Measurements from ENCODE around the gene AUTS2. TPM values are rescaled to one million over a fixed set of nuclear protein-coding genes. Genes with fewer than 3 reads are reported as not detected.
A peak's percentile ranks its signal among the peaks of the same experiment; 100 is the strongest.

Gene AUTS2
- polyA plus RNA-seq, 1 donor from 2014 or later = 97.3 TPM

DNA sequence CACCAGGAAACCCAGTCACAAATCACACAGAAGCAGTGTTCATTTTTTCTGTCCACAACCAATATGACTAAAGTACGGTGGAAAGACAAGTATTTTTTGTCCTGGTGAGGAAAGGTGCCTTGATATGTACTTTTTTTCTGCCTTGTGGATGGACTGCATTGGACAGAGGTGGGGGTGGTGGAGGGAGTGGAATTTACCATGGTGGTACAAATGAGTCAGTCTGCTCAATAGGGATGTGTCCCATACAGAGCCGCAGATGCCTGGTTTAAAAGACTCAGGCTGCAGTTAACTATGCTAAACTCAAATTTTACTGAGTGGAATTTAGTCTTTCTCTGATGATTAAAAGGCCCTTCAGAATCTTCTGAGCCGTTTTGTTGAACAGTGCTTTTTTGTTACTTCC, 859.2 kb downstream of the AUTS2 start:
- Histone ChIP-seq H3K4me2 (ENCODE audit: low read length) (no peak overlapping the region), H3K9me2 (ENCODE audit: insufficient read depth, low read length) (no peaks in the 10 kb centered on the region), H4K20me1 (ENCODE audit: insufficient read depth) (no peaks in the 10 kb centered on the region), H3K27me3 (ENCODE audit: insufficient read depth, low read depth, low read length) (no peaks in the 10 kb centered on the region), H3K9ac (ENCODE audit: low read length) (peak overlapping the region; percentile 32), H2AFZ (ENCODE audit: low read depth, low read length) (no peak overlapping the region), H3K36me3 (ENCODE audit: insufficient read depth, low read length) (no peaks in the 10 kb centered on the region), H3K79me2 (replicated peaks; ENCODE audit: insufficient read depth, low read length) (no peaks in the 10 kb centered on the region), H3K9me3 (ENCODE audit: low read length) (no peaks in the 10 kb centered on the region), H3K4me3 (ENCODE audit: low read length) (peak overlapping the region; percentile 32), H3K27ac (ENCODE audit: low read length) (peak overlapping the region; percentile 67), H3F3A (ENCODE audit: insufficient read depth, low read length, poor library complexity, severe bottlenecking) (no peaks in the 10 kb centered on the region)
- TF ChIP-seq, protein P1, sequence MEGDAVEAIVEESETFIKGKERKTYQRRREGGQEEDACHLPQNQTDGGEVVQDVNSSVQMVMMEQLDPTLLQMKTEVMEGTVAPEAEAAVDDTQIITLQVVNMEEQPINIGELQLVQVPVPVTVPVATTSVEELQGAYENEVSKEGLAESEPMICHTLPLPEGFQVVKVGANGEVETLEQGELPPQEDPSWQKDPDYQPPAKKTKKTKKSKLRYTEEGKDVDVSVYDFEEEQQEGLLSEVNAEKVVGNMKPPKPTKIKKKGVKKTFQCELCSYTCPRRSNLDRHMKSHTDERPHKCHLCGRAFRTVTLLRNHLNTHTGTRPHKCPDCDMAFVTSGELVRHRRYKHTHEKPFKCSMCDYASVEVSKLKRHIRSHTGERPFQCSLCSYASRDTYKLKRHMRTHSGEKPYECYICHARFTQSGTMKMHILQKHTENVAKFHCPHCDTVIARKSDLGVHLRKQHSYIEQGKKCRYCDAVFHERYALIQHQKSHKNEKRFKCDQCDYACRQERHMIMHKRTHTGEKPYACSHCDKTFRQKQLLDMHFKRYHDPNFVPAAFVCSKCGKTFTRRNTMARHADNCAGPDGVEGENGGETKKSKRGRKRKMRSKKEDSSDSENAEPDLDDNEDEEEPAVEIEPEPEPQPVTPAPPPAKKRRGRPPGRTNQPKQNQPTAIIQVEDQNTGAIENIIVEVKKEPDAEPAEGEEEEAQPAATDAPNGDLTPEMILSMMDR (IDR thresholded peaks at IDR 0.05; ENCODE audit: poor library complexity, severe bottlenecking) = no peak
- TF ChIP-seq POLR2AphosphoS5 (IDR thresholded peaks at IDR 0.05) = no peak
- TF ChIP-seq, protein P2, sequence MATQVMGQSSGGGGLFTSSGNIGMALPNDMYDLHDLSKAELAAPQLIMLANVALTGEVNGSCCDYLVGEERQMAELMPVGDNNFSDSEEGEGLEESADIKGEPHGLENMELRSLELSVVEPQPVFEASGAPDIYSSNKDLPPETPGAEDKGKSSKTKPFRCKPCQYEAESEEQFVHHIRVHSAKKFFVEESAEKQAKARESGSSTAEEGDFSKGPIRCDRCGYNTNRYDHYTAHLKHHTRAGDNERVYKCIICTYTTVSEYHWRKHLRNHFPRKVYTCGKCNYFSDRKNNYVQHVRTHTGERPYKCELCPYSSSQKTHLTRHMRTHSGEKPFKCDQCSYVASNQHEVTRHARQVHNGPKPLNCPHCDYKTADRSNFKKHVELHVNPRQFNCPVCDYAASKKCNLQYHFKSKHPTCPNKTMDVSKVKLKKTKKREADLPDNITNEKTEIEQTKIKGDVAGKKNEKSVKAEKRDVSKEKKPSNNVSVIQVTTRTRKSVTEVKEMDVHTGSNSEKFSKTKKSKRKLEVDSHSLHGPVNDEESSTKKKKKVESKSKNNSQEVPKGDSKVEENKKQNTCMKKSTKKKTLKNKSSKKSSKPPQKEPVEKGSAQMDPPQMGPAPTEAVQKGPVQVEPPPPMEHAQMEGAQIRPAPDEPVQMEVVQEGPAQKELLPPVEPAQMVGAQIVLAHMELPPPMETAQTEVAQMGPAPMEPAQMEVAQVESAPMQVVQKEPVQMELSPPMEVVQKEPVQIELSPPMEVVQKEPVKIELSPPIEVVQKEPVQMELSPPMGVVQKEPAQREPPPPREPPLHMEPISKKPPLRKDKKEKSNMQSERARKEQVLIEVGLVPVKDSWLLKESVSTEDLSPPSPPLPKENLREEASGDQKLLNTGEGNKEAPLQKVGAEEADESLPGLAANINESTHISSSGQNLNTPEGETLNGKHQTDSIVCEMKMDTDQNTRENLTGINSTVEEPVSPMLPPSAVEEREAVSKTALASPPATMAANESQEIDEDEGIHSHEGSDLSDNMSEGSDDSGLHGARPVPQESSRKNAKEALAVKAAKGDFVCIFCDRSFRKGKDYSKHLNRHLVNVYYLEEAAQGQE (IDR thresholded peaks at IDR 0.05; ENCODE audit: borderline replicate concordance) = no peak
- TF ChIP-seq RAD21 (conservative IDR thresholded peaks at IDR 0.05) = no peak
- no peak for TF ChIP-seq EZH2 (IDR thresholded peaks at IDR 0.05; ENCODE audit: borderline replicate concordance, insufficient read depth, low read length, poor library complexity, severe bottlenecking)

GRCh38 chr7:70457883-70458680, 859.8 kb downstream of the AUTS2 start:
- Histone ChIP-seq H3F3A (ENCODE audit: insufficient read depth, low read length, poor library complexity, severe bottlenecking) (no peaks in the 10 kb centered on the region), H3K79me2 (replicated peaks; ENCODE audit: insufficient read depth, low read length) (no peaks in the 10 kb centered on the region), H3K27me3 (ENCODE audit: insufficient read depth, low read depth, low read length) (no peaks in the 10 kb centered on the region), H4K20me1 (ENCODE audit: insufficient read depth) (no peaks in the 10 kb centered on the region), H2AFZ (ENCODE audit: low read depth, low read length) (no peak overlapping the region), H3K9ac (ENCODE audit: low read length) (peak overlapping the region; percentile 32), H3K9me3 (ENCODE audit: low read length) (no peaks in the 10 kb centered on the region), H3K4me2 (ENCODE audit: low read length) (peak overlapping the region; percentile 45), H3K9me2 (ENCODE audit: insufficient read depth, low read length) (no peaks in the 10 kb centered on the region), H3K4me3 (ENCODE audit: low read length) (peak overlapping the region; percentile 32), H3K36me3 (ENCODE audit: insufficient read depth, low read length) (no peaks in the 10 kb centered on the region), H3K27ac (ENCODE audit: low read length) (peak overlapping the region; percentile 67)
- TF ChIP-seq POLR2AphosphoS5 (IDR thresholded peaks at IDR 0.05) (peak; percentile 34), MXI1 (conservative IDR thresholded peaks at IDR 0.05; ENCODE audit: poor library complexity, severe bottlenecking) (no peak), EP300 (conservative IDR thresholded peaks at IDR 0.05; ENCODE audit: poor library complexity, severe bottlenecking) (peak; percentile 79), RAD21 (conservative IDR thresholded peaks at IDR 0.05) (peak; percentile 17), EZH2 (IDR thresholded peaks at IDR 0.05; ENCODE audit: borderline replicate concordance, insufficient read depth, low read length, poor library complexity, severe bottlenecking) (no peak)
- TF ChIP-seq, protein P1 (IDR thresholded peaks at IDR 0.05; ENCODE audit: poor library complexity, severe bottlenecking) = no peak
